Coronary artery (tissue), 2 donors: ENCODE data around the gene SLC12A6.

Experiments
- DNase-seq: peaks from one replicate; pipeline ENCODE4 v3.0.0-alpha.2; 2017; ENCODE audit warnings: low spot score
- H3K27ac ChIP-seq, 2 donors: fragments of 200-600 bp; sonication (generic); one replicate each; pipeline ENCODE4 v1.5.1; 2016 to 2019
- H3K4me3 ChIP-seq: fragments of 200-600 bp; sonication (generic); 2 replicates; pipeline ENCODE4 v1.5.1; 2016; ENCODE audit warnings: mild to moderate bottlenecking, moderate library complexity
- TF ChIP-seq, protein P1 (sequence below): fragments of 200-600 bp; sonication (generic); IDR thresholded peaks from one replicate; pipeline ENCODE4 v1.5.1; 2019; ENCODE audit warnings: antibody characterized with exemption

The SLC12A6 gene

GRCh38 chr15:34362047-34362773, 24.6 kb upstream of the SLC12A6 start:
- no peak for DNase-seq
- Histone ChIP-seq H3K4me3 (no peak overlapping the region), H3K27ac (no peak overlapping the region)
- TF ChIP-seq, protein P1, sequence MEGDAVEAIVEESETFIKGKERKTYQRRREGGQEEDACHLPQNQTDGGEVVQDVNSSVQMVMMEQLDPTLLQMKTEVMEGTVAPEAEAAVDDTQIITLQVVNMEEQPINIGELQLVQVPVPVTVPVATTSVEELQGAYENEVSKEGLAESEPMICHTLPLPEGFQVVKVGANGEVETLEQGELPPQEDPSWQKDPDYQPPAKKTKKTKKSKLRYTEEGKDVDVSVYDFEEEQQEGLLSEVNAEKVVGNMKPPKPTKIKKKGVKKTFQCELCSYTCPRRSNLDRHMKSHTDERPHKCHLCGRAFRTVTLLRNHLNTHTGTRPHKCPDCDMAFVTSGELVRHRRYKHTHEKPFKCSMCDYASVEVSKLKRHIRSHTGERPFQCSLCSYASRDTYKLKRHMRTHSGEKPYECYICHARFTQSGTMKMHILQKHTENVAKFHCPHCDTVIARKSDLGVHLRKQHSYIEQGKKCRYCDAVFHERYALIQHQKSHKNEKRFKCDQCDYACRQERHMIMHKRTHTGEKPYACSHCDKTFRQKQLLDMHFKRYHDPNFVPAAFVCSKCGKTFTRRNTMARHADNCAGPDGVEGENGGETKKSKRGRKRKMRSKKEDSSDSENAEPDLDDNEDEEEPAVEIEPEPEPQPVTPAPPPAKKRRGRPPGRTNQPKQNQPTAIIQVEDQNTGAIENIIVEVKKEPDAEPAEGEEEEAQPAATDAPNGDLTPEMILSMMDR: no peak

GRCh38 chr15:34361278-34361677, 23.7 kb upstream of the SLC12A6 start:
- Histone ChIP-seq H3K4me3 (no peak overlapping the region), H3K27ac (no peak overlapping the region)
- no peak for DNase-seq
- TF ChIP-seq, protein P1: no peak

DNA sequence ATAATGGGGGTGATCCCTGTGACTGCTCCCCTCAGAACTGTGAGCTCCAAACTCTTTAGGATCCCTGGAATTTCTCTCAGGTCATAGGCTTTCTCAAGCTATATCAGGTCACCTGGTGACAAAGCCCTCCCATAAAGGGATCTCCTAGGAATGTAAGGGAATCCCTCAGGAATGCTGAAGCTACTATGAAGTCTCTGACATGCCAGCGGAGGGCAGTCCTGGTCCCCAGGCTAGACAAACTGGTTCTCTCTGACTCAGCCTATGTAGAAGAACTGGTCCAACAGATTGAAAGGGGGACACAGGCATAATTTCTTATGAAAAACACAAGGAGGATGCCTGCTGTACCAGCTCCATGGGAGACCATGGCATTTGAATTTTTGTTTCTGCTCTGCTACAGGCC, 22.7 kb upstream of the SLC12A6 start:
- DNase-seq: no peak
- no peak overlapping the region for H3K27ac ChIP-seq
- TF ChIP-seq, protein P1: no peak
- H3K4me3 ChIP-seq: no peak overlapping the region

DNA sequence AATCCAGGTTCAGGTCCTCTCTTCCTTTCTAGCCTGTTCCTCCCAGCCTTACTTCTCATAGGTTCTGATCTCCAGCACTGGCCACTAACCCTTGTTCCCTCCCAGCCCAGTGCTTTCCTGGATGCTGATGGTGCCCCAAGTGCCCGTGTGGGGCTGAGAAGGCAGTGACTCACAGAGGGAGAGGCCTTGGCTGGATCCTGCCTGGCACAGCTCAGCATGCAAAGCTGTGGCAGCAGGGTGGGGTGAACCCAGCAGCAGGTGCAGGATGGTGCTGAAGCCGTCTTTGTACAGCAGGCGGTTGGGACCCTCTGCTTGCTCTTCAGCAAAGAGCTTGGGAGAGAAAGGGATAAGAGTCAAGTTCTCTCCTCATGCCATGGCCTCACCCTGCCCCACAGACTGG, 21.8 kb upstream of the SLC12A6 start:
- no peak for DNase-seq
- TF ChIP-seq, protein P1: no peak
- H3K4me3 ChIP-seq: no peak overlapping the region
- H3K27ac ChIP-seq: no peak overlapping the region

GRCh38 chr15:34358948-34359347, 21.4 kb upstream of the SLC12A6 start:
- Histone ChIP-seq H3K4me3 (no peak overlapping the region), H3K27ac (no peak overlapping the region)
- DNase-seq: no peak
- TF ChIP-seq, protein P1: no peak

DNA sequence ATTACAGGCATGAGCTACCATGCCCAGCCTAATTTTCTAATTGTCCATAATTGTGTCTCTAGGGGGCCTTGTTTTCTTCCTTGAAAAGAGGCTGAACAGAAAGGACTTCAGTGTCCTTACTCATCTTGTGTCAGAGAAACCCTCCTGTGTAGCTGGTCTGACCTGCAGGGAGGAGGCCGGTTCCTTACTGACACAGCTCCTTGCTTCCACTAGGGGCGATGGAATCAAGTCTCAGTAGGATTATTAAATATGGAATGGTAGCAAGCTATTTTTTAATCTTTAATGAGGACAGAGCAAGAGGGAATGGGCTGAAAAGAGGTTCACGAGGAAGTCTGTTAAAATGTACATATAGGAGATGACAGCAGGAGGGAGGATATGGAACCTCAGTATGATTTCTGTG, 20.8 kb upstream of the SLC12A6 start:
- TF ChIP-seq, protein P1: no peak
- DNase-seq: no peak
- Histone ChIP-seq H3K27ac (no peak overlapping the region), H3K4me3 (no peak overlapping the region)

- TF ChIP-seq, protein P1: no peak
- Histone ChIP-seq H3K27ac (no peak overlapping the region), H3K4me3 (no peak overlapping the region)
- no peak for DNase-seq
Measured at GRCh38 chr15:34357653-34358052, 20.1 kb upstream of the SLC12A6 start.
